ENCODE measurements around the gene GTSE1. TPM values are rescaled to one million over a fixed set of nuclear protein-coding genes. Genes with fewer than 3 reads are reported as not detected.
A peak's percentile ranks its signal among the peaks of the same experiment; 100 is the strongest.
"Not testable (repeated sequence)": the region's sequence is repeated elsewhere in the genome, so short reads cannot be mapped to it uniquely, and the experiment has no call there.

Gene GTSE1, protein sequence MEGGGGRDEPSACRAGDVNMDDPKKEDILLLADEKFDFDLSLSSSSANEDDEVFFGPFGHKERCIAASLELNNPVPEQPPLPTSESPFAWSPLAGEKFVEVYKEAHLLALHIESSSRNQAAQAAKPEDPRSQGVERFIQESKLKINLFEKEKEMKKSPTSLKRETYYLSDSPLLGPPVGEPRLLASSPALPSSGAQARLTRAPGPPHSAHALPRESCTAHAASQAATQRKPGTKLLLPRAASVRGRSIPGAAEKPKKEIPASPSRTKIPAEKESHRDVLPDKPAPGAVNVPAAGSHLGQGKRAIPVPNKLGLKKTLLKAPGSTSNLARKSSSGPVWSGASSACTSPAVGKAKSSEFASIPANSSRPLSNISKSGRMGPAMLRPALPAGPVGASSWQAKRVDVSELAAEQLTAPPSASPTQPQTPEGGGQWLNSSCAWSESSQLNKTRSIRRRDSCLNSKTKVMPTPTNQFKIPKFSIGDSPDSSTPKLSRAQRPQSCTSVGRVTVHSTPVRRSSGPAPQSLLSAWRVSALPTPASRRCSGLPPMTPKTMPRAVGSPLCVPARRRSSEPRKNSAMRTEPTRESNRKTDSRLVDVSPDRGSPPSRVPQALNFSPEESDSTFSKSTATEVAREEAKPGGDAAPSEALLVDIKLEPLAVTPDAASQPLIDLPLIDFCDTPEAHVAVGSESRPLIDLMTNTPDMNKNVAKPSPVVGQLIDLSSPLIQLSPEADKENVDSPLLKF
- total RNA-seq, result 2.7 and 15.6 TPM in 2 replicates

DNA sequence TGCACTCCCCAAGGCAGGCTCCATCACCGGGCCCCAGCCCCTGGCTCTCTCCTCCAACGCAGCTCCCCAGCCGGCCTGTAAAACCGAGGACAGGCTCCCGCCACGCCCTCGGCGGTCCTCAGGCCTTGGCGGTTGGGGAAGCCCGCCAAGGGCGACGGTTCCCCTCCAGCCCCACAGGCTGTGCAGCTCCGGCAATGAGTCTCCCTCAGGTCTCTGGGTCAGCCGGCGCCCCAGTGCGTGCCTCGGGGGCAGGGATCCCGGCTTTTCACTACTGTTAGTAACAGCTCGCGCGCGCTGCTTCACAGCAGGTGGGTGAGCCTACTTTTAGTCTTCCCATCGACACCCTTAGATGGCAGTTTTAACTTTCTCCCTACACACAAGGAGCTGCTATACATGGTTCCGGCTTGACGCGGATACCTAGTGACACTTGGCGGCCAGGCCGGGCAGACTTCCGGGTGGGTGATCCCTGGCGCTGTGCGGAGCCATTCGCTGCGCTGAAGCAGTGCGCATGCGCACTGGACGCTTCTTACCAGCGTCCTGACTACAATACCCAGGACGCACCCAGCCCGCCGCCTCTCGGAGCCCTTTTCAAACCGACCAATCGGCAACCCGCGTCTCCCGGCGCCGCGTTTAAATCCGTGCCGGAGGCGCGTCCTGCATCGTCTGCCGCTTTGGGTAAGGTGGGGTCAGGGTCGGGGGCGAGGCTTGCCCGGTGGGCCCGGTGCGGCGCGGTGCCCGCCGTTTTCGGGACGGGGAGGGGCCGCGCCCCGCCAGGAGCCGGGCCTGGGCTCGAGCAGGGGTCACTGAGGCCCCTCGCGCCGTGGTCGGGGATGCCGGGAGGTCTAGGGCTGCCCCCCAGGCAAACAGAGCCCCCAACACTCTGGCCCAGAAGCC, at the start of gene GTSE1:
Gene GTSE1, plus strand, starts transcription at position 614 of the 894 bp plus-strand sequence. CDS start 531 bp downstream, outside the sequence.
- peak; percentile 98 for DNase-seq

DNA sequence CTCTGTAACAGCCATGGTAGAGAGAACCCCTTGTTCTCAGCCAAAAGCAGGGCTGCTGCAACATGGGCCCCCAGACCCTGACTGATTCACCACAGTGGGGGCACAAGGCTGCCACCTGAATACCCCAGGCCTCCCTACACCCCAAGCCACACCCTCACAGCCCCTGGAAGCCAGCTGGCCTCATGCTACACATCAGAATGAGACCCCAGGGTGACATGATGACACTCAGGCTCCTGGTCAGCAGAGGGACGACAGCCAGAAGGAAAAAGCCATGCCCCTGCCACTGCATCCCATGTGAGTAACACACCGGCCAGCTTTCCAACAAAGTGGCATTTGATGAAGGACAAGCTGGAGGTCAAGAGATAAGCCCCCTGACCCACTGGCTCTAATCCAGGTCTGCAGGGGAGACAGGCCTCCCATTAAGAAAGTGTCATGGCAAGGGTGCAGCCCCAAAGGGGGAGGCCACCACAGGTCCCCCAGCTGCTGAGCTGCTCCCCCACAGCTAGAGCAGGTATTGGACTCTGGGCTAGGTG, 49.2 kb upstream of the GTSE1 start:
- no peak for DNase-seq

DNA sequence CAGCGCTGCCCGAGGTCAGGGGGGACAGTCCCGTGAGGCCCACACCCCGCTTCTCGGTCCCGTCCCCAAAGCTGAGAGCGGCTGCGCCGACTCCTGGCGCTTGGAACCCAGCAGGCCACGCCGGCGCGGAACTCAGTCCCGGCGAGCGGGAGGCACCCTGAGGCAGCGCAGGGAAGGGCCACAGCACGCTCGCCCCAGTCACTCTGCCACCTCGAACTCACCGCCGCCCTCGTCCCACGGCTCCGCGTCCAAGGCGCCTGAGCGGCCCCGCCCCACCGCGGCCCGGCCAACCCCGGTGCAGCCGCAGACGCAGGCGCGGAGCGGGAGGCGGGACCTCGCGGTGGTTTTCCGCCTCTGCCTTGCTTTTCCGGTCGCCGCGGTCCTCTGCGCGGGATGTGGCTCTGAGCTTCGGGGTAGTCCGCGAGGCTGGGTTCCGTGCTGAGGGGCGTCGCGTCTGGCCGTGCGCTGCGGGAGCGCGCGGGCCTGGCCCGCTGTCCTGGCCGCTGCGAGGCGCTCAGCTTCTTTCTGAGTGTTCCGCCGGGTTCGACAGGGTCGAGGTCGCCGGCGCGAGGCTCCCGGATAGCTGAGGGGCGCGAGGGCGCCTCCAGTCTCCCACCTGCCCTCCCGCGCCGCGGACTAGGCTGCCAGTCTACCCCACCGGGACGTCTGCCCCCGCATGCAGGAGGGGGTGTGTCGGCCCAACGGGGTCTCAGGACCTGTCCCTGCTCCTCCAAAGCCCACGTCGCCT, 46.5 kb upstream of the GTSE1 start, which contains the start of gene CDPF1:
Gene CDPF1, minus strand, starts transcription at position 259 of the 748 bp plus-strand sequence. CDS start 2,009 bp downstream, outside the sequence.
- peak; percentile 87 for DNase-seq

DNA sequence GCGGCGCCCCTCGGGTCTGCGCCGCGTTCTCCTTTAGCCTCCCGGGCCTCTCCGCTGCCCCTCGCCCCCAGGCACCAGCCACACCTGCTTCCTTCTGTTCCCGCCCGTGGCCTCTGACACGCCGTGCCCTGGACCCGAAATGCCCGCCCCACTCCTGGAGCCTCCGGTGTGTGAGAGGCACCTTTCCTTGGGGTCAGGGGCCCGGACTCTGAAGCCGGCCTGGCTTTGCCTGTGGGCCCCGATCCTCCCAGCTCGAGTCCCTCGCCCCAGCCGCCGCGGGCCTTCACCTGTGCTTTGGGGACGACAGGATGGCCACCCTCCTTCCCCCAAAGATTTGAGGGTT, 45.9 kb upstream of the GTSE1 start:
- DNase-seq, result no peak

DNA sequence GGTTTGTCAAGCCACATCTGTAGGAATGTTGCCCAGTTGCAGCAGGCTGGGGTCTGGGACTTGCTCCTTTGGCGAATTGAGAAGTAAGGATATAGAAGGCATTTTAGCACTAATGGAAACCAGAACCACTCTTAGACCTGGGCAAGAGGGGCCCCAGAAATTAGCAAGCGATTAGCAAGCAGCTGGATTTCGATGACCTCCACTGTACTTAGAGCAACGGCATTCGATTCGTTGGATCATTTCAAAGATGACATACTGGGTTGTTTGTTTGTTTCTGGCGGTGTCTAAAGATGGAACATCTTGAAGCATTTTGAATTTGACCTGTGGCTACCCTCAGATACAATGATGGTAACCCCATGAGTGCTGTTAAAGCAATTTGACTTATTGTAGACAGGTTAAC, 45.4 kb upstream of the GTSE1 start:
- no peak for DNase-seq

DNA sequence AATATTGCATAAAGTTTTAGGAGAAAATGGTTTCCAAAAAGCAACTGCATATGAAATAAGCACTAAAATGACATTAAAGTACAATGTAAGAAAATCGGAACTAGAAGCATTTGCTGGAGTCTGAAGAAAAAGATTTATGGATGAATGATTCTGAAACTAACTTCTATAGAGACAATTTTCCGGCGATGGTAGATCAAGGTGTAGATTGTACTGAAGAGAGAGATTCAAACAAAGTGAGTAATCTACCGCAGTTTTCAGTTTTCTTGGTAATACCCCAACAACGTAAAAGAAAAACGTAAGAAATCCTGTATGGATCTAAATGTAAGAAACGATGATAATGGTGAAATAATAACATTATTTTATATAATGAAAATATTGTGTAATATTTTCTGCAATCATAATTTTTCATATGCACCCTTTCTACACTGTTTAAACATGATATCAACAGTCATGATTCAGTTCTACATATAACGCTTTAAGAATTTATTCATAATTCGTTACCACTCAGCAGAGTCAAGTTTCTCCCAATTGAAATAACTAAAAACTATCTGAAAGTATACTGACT, 44.8 kb upstream of the GTSE1 start:
- DNase-seq, result no peak

DNA sequence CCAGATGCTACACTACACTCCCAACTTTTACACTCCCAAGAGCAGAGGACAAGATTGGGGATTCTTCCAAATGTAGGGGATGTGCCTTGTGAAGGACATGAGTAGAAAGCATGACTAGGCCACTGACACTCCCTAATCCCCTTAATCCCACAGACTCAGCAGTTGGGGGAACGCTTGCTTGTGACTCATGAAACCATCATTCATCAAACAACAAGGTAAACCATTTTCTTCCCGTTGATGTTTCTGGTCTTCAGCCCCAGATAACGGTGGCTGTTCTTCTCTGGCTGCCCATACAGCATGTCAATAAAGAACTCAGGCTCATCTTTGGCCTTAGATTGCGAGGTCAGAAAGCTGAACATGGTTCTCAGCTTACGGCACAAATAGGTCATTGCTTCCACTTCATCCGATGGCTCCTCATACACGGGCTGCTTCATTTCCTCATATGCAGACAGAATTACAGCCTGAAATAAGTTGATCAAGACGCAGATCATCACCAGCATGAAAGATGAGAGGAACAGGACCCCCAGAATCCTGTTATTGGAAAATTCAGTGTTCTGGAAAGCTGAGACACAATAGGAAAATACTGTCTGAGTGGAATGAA, 40.2 kb upstream of the GTSE1 start:
- no peak for DNase-seq

DNA sequence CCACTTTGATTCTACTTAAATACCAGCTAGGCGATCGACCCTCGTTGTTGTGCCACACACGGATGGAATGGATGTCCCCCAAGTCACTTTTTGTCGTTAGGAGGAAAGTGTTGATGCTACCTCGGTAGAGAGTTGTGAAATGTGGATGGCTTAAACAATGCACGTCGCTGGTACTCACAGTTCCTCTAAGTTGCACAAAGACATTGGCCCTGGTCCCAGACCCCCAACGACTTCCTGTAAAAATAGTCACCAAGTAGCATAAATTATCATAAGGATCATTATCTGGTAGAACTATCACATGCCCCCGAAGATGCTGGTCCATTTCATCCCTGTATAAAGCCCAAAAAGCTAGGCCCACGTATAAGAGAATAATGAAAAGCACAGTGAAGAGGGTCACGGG, 37.3 kb upstream of the GTSE1 start:
- DNase-seq, result no peak

DNA sequence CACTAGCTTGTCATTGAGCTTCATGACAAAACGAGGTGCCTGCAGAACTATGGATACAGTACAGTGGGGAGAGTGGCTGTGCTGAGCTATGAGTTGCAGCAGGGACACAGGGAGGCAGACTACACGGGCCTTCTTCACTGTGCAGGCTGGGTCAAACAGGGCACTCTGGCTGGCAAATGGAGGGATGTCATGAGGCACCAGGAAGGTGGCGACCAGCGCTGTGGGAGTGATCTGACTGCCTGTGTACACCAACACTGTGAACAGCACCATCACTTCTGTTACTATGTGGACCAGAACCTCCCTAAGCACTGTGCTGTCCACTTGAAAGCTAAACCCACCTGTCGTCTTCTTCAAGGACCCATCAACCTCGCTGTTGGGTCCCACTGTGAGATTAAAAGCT, 36.6 kb upstream of the GTSE1 start:
- DNase-seq, result no peak

DNA sequence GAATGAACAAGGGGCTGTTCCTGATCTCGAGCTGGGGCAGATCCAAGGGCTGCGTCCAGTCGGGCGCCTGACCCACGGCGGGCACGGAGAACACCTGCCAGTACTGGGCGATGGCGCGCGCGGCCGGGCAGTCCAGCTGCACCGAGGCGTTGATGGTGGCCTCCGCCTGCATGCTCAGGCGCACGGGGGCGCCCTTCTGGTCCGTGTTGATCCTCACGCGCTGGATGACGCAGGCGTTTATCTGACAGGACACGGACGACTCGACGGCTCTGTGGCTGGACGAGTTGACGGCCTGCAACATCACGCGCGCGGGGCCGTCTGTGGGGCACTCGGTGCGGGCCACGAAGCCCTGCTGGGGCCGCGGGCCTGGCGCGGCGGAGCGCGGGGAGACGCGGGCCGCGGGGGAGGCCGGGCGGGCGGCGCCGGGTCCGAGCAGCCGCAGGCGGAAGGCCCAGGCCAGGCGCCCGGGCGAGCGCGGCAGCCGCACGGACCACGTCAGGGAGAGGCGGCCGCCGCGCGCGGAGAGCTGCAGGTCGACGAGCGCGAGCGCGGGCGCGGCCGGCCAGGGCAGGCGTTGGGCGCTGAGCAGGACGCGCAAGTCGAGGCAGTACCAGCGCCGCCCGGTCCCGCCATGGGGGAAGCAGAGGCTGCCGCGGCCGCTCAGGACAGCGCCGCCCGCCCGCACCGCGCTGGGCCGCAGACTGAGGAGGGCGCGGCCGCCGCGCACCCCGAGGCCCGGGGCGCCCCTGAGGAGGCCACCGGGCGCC, 34.0 kb upstream of the GTSE1 start:
- DNase-seq, result peak; percentile 86

DNA sequence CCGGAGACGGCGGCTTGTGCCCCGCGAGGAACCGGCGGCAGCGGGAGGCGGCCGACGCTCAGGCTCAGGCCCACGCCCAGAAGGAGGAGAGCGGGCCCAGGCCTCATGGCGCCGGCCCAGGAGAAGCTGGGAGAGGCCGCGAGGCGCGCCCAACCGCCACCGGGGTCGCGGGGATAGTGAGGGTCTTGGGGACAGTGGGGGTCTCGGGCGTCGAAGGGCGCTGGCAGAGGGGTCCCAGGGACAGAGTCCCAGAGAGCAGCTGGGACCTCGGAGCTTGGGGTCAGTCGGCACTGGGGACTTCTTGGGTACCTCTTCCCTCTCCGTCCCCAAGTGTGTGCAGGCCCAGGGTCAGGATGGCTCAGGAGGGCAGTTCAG, 33.5 kb upstream of the GTSE1 start, which contains the start of gene PKDREJ:
Gene PKDREJ, minus strand, starts transcription at position 128 of the 375 bp plus-strand sequence. Its CDS starts 21 bp downstream, at position 107.
- no peak for DNase-seq

DNA sequence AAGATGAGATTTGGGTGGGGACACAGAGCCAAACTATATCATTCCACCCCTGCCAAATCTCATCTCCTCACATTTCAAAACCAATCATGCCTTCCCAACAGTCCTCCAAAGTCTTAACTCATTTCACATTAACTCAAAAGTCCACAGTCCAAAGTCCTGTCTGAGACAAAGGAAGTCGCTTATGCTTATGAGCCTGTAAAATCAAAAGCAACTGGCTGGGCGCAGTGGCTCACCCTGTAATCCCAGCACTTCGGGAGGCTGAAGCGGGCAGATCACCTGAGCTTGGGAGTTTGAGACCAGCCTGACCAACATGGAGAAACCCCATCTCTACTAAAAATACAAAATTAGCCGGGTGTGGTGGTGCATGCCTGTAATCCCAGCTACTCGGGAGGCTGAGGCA, 32.1 kb upstream of the GTSE1 start:
- DNase-seq, result not testable (repeated sequence)

DNA sequence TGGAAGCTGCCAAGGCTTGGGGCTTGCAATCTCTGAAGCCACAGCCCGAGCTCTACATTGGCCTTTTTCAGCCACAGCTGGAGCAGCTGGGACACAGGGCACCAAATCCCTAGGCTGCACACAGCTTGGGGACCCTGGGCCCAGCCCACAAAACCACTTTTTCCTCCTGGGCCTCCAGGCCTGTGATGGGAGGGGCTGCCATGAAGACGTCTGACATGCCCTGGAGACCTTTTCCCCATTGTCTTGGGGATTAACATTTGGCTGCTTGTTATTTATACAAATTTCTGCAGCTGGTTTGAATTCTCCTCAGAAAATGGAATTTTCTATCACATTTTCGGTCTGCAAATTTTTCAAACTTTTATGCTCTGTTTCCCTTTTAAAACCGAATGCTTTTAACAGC, 31.0 kb upstream of the GTSE1 start:
- DNase-seq, result not testable (repeated sequence)

DNA sequence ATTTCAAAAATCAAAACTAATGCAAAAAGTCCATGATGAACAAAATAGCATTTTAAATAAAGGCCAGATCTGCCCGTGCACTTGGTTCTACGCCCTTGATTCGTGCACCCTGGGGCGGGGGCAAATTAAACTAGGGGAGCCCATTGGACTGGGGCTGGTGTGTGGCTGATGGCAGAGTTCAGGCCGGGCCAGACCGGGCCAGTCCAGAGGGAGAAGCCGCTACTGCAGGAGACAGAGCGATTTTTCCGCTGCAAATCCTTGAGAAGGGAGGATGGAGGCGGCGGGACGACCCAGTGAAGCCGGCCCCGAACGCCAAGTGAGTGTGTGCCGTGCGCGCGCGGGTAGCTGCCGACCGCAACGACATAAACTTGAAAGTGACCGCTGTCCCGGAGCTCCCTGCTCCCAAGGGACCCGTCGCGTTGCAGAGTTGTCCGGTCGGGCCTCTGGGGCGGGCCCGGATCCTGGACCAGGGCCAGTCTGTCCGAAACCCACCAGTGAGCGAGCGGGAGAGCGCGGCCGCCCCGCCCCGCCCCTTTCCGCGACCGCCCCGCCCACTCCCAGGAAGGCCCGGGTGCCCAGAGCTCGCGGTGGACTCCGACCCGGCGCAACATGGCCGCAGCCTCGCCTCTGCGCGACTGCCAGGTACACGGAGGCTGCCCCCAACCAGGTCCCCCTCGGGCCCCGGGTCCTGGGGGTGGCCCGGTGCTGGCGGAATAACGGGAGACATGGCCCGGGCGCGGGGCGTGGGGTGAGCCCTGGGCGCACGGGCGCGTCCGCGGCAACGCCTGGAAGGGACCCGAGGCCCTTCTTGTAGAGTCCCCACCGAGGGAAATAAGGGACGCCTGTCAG, 29.0 kb upstream of the GTSE1 start, which contains the start of gene TTC38:
Gene TTC38, plus strand, starts transcription at position 578 of the 849 bp plus-strand sequence. Its CDS starts 32 bp downstream, at position 610.
- DNase-seq, result peak; percentile 82

DNA sequence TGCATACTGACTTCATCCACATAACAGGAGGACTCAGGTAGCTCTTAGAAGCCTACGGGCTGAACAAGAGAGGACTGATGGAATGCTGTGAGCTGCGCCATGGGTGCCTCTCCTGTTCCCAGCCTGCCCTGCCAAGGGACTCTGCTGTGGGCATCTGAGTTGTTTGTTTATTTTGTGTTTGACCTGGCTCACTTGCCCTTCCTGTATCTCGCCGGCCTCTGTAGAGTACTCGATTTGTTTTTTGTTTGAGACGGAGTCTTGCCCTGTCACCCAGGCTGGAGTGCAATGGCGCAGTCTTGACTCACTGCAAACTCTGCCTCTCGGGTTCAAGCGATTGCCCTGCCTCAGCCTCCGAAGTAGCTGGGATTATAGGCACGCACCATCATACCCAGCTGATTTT, 27.1 kb upstream of the GTSE1 start:
- DNase-seq, result peak; percentile 10

DNA sequence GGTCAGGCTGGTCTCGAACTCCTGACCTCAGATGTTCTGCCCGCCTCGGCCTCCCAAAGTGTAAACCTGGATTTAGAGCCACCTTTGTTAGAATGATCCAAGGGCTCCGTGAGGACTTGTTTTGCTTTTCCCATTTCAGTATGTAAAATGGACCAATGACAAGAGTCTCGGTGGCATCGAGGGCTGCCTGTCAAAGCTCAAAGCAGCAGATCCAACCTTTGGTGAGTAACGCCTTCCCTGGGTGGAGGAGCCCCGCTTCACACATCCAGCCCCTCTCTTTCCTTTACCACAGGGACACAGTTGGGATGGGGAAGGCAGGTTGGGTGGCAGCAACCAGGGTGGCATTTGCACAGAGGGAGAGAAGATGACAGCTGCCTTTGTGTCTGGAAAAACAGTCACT, 24.5 kb upstream of the GTSE1 start:
- DNase-seq, result no peak

DNA sequence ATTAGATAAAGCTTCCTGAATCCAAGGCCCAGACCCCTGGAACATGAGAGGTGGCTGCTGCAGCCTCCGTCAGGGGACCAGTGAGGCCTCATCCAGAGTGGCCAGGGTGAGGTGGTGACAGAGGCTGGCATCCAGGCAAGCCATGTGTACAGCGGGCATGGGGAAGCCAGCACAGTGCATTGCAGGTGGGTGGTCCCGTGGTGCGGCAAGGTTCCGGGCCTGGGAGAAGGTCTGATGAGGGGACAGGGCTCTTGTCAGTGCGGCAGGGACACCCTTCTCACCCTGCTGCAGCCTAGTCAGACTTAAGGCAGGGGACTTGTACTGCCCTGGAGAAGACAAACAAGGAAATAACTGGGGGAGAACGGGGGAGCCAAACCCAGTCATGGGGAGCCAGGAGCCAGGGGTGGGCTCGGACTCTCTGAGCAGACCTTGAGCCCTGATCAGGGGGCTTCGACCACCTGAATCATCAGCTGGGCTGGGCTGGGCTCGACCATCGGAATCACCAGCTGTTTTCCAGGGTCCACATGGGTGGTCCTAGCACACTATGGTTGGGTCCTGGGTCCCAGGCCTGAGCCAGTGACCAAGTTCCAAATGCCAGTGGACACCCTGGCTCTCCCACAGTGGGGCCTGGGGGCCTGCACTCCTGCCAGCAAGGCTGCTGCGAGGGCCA, 23.8 kb upstream of the GTSE1 start:
- DNase-seq, result no peak

DNA sequence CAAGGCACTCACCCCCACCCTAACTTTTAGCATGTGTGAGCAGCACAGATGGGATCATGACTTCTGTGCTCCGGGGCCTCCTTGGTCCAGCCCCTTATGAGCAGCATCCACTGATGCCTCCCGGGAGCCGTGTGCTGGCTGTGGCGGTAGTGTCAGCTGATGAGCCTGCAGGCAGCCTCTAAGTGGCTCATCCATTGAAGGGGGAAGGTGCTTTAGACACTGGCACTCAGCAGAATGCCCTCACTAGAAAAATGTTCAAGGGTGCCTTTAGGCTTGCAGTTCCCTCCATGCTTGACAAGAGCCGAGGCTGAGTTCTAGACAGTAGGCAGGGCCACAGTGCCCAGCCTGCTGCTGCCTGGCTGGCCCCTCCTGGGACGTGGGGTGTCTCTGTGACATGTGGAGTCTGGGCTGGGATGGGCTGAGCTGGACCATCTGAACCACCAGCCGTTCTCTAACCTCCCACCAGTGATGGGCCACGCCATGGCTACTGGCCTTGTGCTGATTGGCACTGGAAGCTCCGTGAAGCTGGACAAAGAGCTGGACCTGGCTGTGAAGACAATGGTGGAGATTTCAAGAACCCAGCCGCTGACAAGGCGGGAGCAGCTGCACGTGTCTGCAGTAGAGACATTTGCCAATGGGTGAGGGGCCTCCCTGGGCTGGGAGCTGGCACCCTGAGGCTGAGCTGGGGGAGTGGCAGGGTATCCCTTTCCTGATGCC, 23.1 kb upstream of the GTSE1 start:
- DNase-seq, result no peak

All from dermis blood vessel endothelial cell (primary cell).